HepG2 (cell line): ENCODE measurements around the gene SNX6. TPM values are rescaled to one million over a fixed set of nuclear protein-coding genes. Genes with fewer than 3 reads are reported as not detected.
"Not testable (repeated sequence)": the region's sequence is repeated elsewhere in the genome, so short reads cannot be mapped to it uniquely, and the experiment has no call there.

Experiments
- ATAC-seq: fragments of 200-7000 bp; cut with Tn5 transposase; 3 replicates; pipeline ENCODE4 v1.9.1; 2020; ENCODE audit warnings: mild to moderate bottlenecking, moderate library complexity
- BruUV-seq: library from RNA; stranded (reverse); fragments of 400-500 nt; replicated peaks from 2 replicates; lab custom pipeline; 2021; lab: Mats Ljungman, UMichigan
- CTCF ChIA-PET: fragments of 300-600 bp; formaldehyde crosslinking; extraction: SDS; loops from one replicate; lab custom pipeline; 2021; ENCODE audit warnings: low total read pairs, inconsistent platforms, low intra/inter-chr PET ratio; lab: Yijun Ruan, JAX
- POLR2A ChIA-PET: fragments of 350-600 bp; sonication (Branson Sonifier 250); formaldehyde crosslinking; loops from one replicate; lab custom pipeline; 2020; ENCODE audit warnings: antibody characterized with exemption, inconsistent platforms; lab: Yijun Ruan, JAX
- DNase-seq: peaks from one replicate; pipeline ENCODE4 v3.0.0-alpha.2; 2015; ENCODE audit warnings: low spot score
- FAIRE-seq: peaks from 3 replicates; lab custom pipeline; 2011; peaks lifted over from hg19 to GRCh38; lab: Jason Lieb, UNC
- H2AFZ ChIP-seq: one replicate; pipeline ENCODE4 v1.6.1; 2011; ENCODE audit warnings: low read length, inconsistent platforms
- H3K27ac ChIP-seq: fragments of 300-600 bp; 3 replicates; pipeline ENCODE4 v1.8.0; 2011; ENCODE audit warnings: mixed run types, mild to moderate bottlenecking, mixed read lengths, low read length, inconsistent platforms; ENCODE audit not compliant: insufficient read depth; ENCODE audit errors: extremely low read length
- H3K27me3 ChIP-seq, 2 experiments: fragments of 200-600 bp in 1 of 2; 2 replicates in 1 of 2; 3 replicates in 1 of 2; pipeline versions ENCODE4 v1.6.0 to v1.8.0; 2011; ENCODE audit warnings: low read length in 2 of 2, mild to moderate bottlenecking in 2 of 2, moderate library complexity in 2 of 2, inconsistent platforms in 1 of 2; ENCODE audit not compliant: insufficient read depth in 2 of 2, control insufficient read depth in 1 of 2
- H3K36me3 ChIP-seq, 2 experiments: fragments of 200-600 bp in 1 of 2; replicated peaks in 1 of 2; 2 replicates in 1 of 2; 3 replicates in 1 of 2; pipeline versions ENCODE4 v1.5.1 to v1.8.0; 2011; ENCODE audit warnings: low read length in 2 of 2, inconsistent platforms in 1 of 2; ENCODE audit not compliant: insufficient read depth in 2 of 2, control insufficient read depth in 1 of 2
- H3K4me1 ChIP-seq: 2 replicates; pipeline ENCODE4 v1.5.1; 2012; ENCODE audit warnings: low read length, inconsistent platforms; ENCODE audit not compliant: insufficient read depth
- H3K4me2 ChIP-seq: 2 replicates; pipeline ENCODE4 v1.6.0; 2011; ENCODE audit warnings: low read depth, low read length, inconsistent platforms
- H3K4me3 ChIP-seq, 3 experiments: fragments of 200-600 bp in 1 of 3; sonication (generic), shearing (Covaris generic) in 1 of 3; replicated peaks in 1 of 3; 2 replicates each; pipeline ENCODE4 v1.5.1; 2011 to 2016; ENCODE audit warnings: low read length in 3 of 3, inconsistent platforms in 2 of 3, low read depth in 2 of 3, mild to moderate bottlenecking in 2 of 3, control low read depth in 1 of 3, mixed read lengths in 1 of 3; ENCODE audit not compliant: insufficient read depth in 1 of 3
- H3K79me2 ChIP-seq: one replicate; pipeline ENCODE4 v1.6.1; 2011; ENCODE audit warnings: low read length, inconsistent platforms; ENCODE audit not compliant: insufficient read depth
- H3K9ac ChIP-seq: 2 replicates; pipeline ENCODE4 v1.6.0; 2011; ENCODE audit warnings: mild to moderate bottlenecking, low read depth, low read length, inconsistent platforms; ENCODE audit not compliant: insufficient read depth
- H3K9me3 ChIP-seq: 2 replicates; pipeline ENCODE4 v1.5.1; 2012; ENCODE audit warnings: mild to moderate bottlenecking, low read length
- H4K20me1 ChIP-seq: 2 replicates; pipeline ENCODE4 v1.6.0; 2011; ENCODE audit warnings: inconsistent platforms, mild to moderate bottlenecking, low read length, moderate library complexity; ENCODE audit not compliant: insufficient read depth
- BCL6 ChIP-seq: IDR thresholded peaks from 2 replicates; pipeline ENCODE4 v1.6.1; 2016; ENCODE audit warnings: missing genetic modification reagents, missing compliant biosample characterization
- CHD4 ChIP-seq: fragments of 200-600 bp; sonication (generic); IDR thresholded peaks from 2 replicates; pipeline ENCODE4 v1.7.0; 2017; ENCODE audit warnings: mild to moderate bottlenecking, low read length, borderline replicate concordance
- ELF3 ChIP-seq: IDR thresholded peaks from 2 replicates; pipeline ENCODE4 v1.6.1; 2016; ENCODE audit warnings: missing genetic modification reagents, missing compliant biosample characterization
- FOXA3 ChIP-seq: IDR thresholded peaks from 2 replicates; pipeline ENCODE4 v1.6.1; 2016; ENCODE audit warnings: missing genetic modification reagents, missing compliant biosample characterization
- FOXO1 ChIP-seq: sonication (generic); formaldehyde crosslinking; IDR thresholded peaks from 2 replicates; pipeline ENCODE4 v1.4.0; 2020; ENCODE audit warnings: missing genetic modification reagents
- GATAD1 ChIP-seq: IDR thresholded peaks from 2 replicates; pipeline ENCODE4 v1.6.1; 2016; ENCODE audit warnings: missing genetic modification reagents, missing compliant biosample characterization
- HMG20A ChIP-seq: IDR thresholded peaks from 2 replicates; pipeline ENCODE4 v1.6.1; 2016; ENCODE audit warnings: borderline replicate concordance
- HNF4A ChIP-seq: sonication (generic); formaldehyde crosslinking; IDR thresholded peaks from 2 replicates; pipeline ENCODE4 v1.4.0; 2020; ENCODE audit warnings: missing genetic modification reagents
- HOMEZ ChIP-seq: IDR thresholded peaks from 2 replicates; pipeline ENCODE4 v1.6.1; 2016; ENCODE audit warnings: low read depth
- KAT8 ChIP-seq: IDR thresholded peaks from 2 replicates; pipeline ENCODE4 v1.6.1; 2016; ENCODE audit warnings: missing genetic modification reagents, missing compliant biosample characterization
- NCOA2 ChIP-seq: sonication (generic); formaldehyde crosslinking; IDR thresholded peaks from 2 replicates; pipeline ENCODE4 v1.8.0; 2022; ENCODE audit warnings: inconsistent platforms
- NCOR1 ChIP-seq: fragments of 200-600 bp; sonication (generic); IDR thresholded peaks from 2 replicates; pipeline ENCODE4 v1.7.0; 2017; ENCODE audit warnings: antibody characterized with exemption, low read length, borderline replicate concordance
- SMAD3 ChIP-seq: sonication (generic); formaldehyde crosslinking; IDR thresholded peaks from 2 replicates; pipeline ENCODE4 v1.4.0; 2020; ENCODE audit warnings: missing genetic modification reagents
- SP1 ChIP-seq, 2 experiments: fragments of 450-650 bp in 1 of 2; sonication (generic) in 1 of 2; formaldehyde crosslinking in 1 of 2; IDR thresholded peaks; 2 replicates each; pipeline versions ENCODE4 v1.4.0 to v1.6.1; 2016 to 2020; ENCODE audit warnings: missing genetic modification reagents in 1 of 2
- THAP11 ChIP-seq: IDR thresholded peaks from 2 replicates; pipeline ENCODE4 v1.6.1; 2016; ENCODE audit warnings: missing biosample characterization, missing genetic modification reagents
- ZBTB21 ChIP-seq: sonication (generic); formaldehyde crosslinking; IDR thresholded peaks from 2 replicates; pipeline ENCODE4 v1.4.0; 2020; ENCODE audit warnings: missing genetic modification reagents
- ZGPAT ChIP-seq: IDR thresholded peaks from 2 replicates; pipeline ENCODE4 v1.6.1; 2016; ENCODE audit warnings: mild to moderate bottlenecking
- ZNF205 ChIP-seq: IDR thresholded peaks from 2 replicates; pipeline ENCODE4 v1.6.1; 2018; ENCODE audit warnings: missing biosample characterization, missing genetic modification reagents
- ZNF281 ChIP-seq: sonication (generic); formaldehyde crosslinking; IDR thresholded peaks from 2 replicates; pipeline ENCODE4 v1.4.0; 2020; ENCODE audit warnings: missing genetic modification reagents, borderline replicate concordance
- ZSCAN9 ChIP-seq: IDR thresholded peaks from 2 replicates; pipeline ENCODE4 v1.6.1; 2016; ENCODE audit warnings: borderline replicate concordance
- WGBS: methylation state at CpG from one replicate; pipeline ENCODE4 v1.1.6; 2017; ENCODE audit warnings: low lambda C conversion rate; 5-methylcytosine and 5-hydroxymethylcytosine counted together
- in situ Hi-C: cut with HindIII; loops from 2 replicates; pipeline ENCODE4 v1.10.0; 2017; ENCODE audit warnings: low pct_unique_long_range_greater_than_20kb; ENCODE audit not compliant: extremely low pct_ligation_motif_present
- intact Hi-C: fragments of 100-400 bp; cut with micrococcal nuclease; formaldehyde crosslinking; loops from one replicate; pipeline ENCODE4 v1.10.0; 2022; ENCODE audit not compliant: unreplicated experiment
- polyA plus RNA-seq, 8 experiments: library from polyadenylated mRNA; depleted of rRNA in 3 of 8; stranded (reverse) in 7 of 8; unstranded in 1 of 8; fragments of >200 nt; fragmentation: Illumina TruSeq in 4 of 8; extraction: Trizol in 4 of 8; gene quantifications; 2 replicates each; pipeline versions ENCODE4 v1.2.1 to v1.2.3, GENCODE V29; 2011 to 2016; ENCODE audit warnings: low read depth in 4 of 8, missing spikeins in 1 of 8, mixed read lengths in 1 of 8; ENCODE audit not compliant: insufficient read depth in 1 of 8
- total RNA-seq, 5 experiments: library from RNA; depleted of rRNA; stranded (reverse); fragments of >200 nt; fragmentation: Illumina TruSeq; extraction: Trizol; gene quantifications; 2 replicates each; pipeline ENCODE4 v1.2.3, GENCODE V29; 2016; ENCODE audit warnings: low read depth in 1 of 5

Gene SNX6
- total and polyA plus RNA-seq, 2 of the 13 experiments (the other 11 are each of a cell fraction or from before 2014, with no cell fraction given), result 92.3 to 169 TPM

DNA sequence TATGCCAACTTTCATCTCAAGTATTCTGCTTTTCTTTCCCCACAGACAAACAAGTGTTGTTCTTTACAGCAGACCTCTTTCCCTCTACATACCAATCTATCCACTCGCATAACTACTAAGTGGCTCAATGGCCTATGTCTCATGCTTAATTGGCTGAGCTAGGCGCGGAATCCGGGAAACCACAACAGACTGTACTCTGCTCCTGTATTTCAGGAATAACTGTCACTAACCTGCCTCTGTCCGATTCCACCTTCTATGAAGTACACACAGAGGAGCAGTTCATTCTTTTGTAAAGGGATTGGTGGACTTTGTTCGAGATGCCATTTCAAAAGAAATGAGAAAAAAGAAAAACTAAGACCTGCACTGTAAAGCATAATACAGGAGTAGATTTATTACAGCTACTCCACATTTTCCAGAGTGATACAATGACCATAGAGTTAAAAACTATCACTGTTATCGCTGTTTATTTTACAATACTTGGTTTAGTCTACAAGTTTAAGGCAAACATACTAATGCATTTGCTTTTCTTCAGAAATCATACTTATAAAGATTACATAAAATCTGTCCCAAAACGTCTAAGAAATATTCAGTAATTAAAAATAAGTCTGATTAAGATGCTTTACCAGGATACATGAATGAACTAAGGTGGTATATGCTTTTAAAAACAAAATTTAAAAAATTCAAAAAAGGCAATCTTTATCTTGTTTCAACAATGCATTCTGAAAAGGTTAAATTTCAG lies 67.7 kb downstream of the SNX6 start:
- in situ Hi-C loops; DNase-seq; H3K79me2 ChIP-seq; H3K4me3 ChIP-seq; H3K9me3 ChIP-seq; POLR2A ChIA-PET; CTCF ChIA-PET; H2AFZ ChIP-seq; BruUV-seq; H3K27me3 ChIP-seq; H4K20me1 ChIP-seq; TF ChIP-seq SP1 (IDR thresholded peaks at IDR 0.05): not testable (repeated sequence)
- peaks cover 17 to 34% of the 10 kb centered on the region in 2 experiments for H3K36me3 ChIP-seq
- FAIRE-seq, result peak; percentile 79
- intact Hi-C loops, result loop anchor here (10.0 kb wide), 1 partner anchor 63 kb away; no protein-coding TSS in a partner anchor
- H3K27ac ChIP-seq, result peak overlapping the region; percentile 62
- 27% methylated on average over 8 of the region's 8 CpGs for WGBS
- peak overlapping the region; percentile 18; the same call in 1 of the 2 replicates for H3K4me2 ChIP-seq
- ATAC-seq, result peak; percentile 91
- peak overlapping the region; percentile 18; the same call in 1 of the 2 replicates for H3K9ac ChIP-seq
- peaks cover 14% of the 10 kb centered on the region for H3K4me1 ChIP-seq
- TF ChIP-seq ZNF205 (0 out of 2 replicates have a peak, but pooled peaks have one; percentile 31), ZGPAT (CRISPR knock-in tag) (peak; percentile 70), THAP11 (CRISPR knock-in tag) (peak; percentile 45; the same call in 1 of the 2 replicates), SP1 (CRISPR knock-in tag; IDR thresholded peaks at IDR 0.05) (peak; percentile 23; the same call in 1 of the 2 replicates), NCOA2 (peak; percentile 62), GATAD1 (CRISPR knock-in tag) (peak; percentile 39; the same call in 1 of the 2 replicates), CHD4 (peak; percentile 92; the same call in 1 of the 2 replicates), KAT8 (CRISPR knock-in tag) (0 out of 2 replicates have a peak, but pooled peaks have one; percentile 22), ZSCAN9 (CRISPR knock-in tag) (0 out of 2 replicates have a peak, but pooled peaks have one; percentile 19), ZNF281 (CRISPR knock-in tag) (0 out of 2 replicates have a peak, but pooled peaks have one; percentile 46), HMG20A (CRISPR knock-in tag) (peak; percentile 67), FOXO1 (CRISPR knock-in tag) (peak; percentile 23; the same call in 1 of the 2 replicates), ZBTB21 (CRISPR knock-in tag) (peak; percentile 24; the same call in 1 of the 2 replicates), FOXA3 (peak; percentile 66), ELF3 (peak; percentile 56; the same call in 1 of the 2 replicates), HNF4A (CRISPR knock-in tag) (peak; percentile 87), SMAD3 (CRISPR knock-in tag) (0 out of 2 replicates have a peak, but pooled peaks have one; percentile 64), NCOR1 (0 out of 2 replicates have a peak, but pooled peaks have one; percentile 44), HOMEZ (peak; percentile 62; the same call in 1 of the 2 replicates), BCL6 (CRISPR knock-in tag) (peak; percentile 97)
